OCI-LY3 (cell line): ENCODE measurements around the gene BACH1.

Source experiments
- H2AFZ ChIP-seq: fragments of 200-600, 300-600 bp; shearing (Covaris generic); 2 replicates; pipeline ENCODE4 v1.6.0; 2014; ENCODE audit warnings: antibody characterized with exemption, low read depth, low read length
- H3K27ac ChIP-seq: fragments of 200-600, 300-600 bp; sonication (generic); 2 replicates; pipeline ENCODE4 v1.5.1; 2014; ENCODE audit warnings: mild to moderate bottlenecking, low read length, moderate library complexity, mixed read lengths
- H3K27me3 ChIP-seq: fragments of 200-600, 300-600 bp; sonication (generic); 2 replicates; pipeline ENCODE4 v1.6.1; 2014; ENCODE audit warnings: low read depth, low read length, mixed read lengths
- H3K36me3 ChIP-seq: fragments of 200-600, 300-600 bp; sonication (generic); replicated peaks from 2 replicates; pipeline ENCODE3; 2014; ENCODE audit warnings: low read depth, low read length, mixed read lengths
- H3K4me1 ChIP-seq: fragments of 300-600, 200-600 bp; sonication (generic); 2 replicates; pipeline ENCODE4 v1.6.1; 2014; ENCODE audit warnings: low read length, mixed read lengths
- H3K4me2 ChIP-seq: fragments of 200-600, 300-600 bp; sonication (generic); 2 replicates; pipeline ENCODE4 v1.6.1; 2014; ENCODE audit warnings: low read length, mixed read lengths
- H3K4me3 ChIP-seq: fragments of 300-600, 200-600 bp; sonication (generic); 2 replicates; pipeline ENCODE4 v1.5.1; 2014; ENCODE audit warnings: antibody characterized with exemption, mild to moderate bottlenecking, low read length, moderate library complexity
- H3K79me2 ChIP-seq: fragments of 300-600, 200-600 bp; shearing (Covaris generic); 2 replicates; pipeline ENCODE4 v1.6.1; 2014; ENCODE audit warnings: mild to moderate bottlenecking, low read length, mixed read lengths
- H3K9ac ChIP-seq: fragments of 300-600, 200-600 bp; shearing (Covaris generic); 2 replicates; pipeline ENCODE4 v1.6.0; 2014; ENCODE audit warnings: mild to moderate bottlenecking, low read length, moderate library complexity
- H3K9me3 ChIP-seq: fragments of 200-600, 300-600 bp; shearing (Covaris generic); 2 replicates; pipeline ENCODE4 v1.6.1; 2014; ENCODE audit warnings: low read length, mixed read lengths; ENCODE audit not compliant: insufficient read depth
- H4K20me1 ChIP-seq: fragments of 200-600, 300-600 bp; sonication (generic); 2 replicates; pipeline ENCODE4 v1.6.1; 2016; ENCODE audit warnings: low read length, mixed read lengths; ENCODE audit not compliant: insufficient read depth
- EZH2phosphoT487 ChIP-seq: fragments of 200-600 bp; shearing (Covaris generic); IDR thresholded peaks from 2 replicates; pipeline ENCODE4 v1.6.1; 2018; ENCODE audit warnings: antibody characterized with exemption, mixed run types, low read depth
- TF ChIP-seq, protein P1 (sequence below): fragments of 200-600, 300-600 bp; sonication (generic); IDR thresholded peaks from 2 replicates; pipeline ENCODE4 v1.5.1; 2014; ENCODE audit warnings: antibody characterized with exemption, low read length, low read depth

Gene BACH1

GRCh38 chr21:29302359-29302875 is 3.7 kb downstream of the BACH1 start:
- Histone ChIP-seq H3K79me2 (peaks cover 87% of the 10 kb centered on the region), H3K27ac (no peak overlapping the region), H3K9ac (0 out of 2 replicates have a peak overlapping the region, but pooled peaks have one; percentile 23), H3K36me3 (peaks cover 25% of the 10 kb centered on the region), H3K9me3 (no peaks in the 10 kb centered on the region), H4K20me1 (peaks cover 67% of the 10 kb centered on the region), H2AFZ (no peak overlapping the region), H3K4me2 (peak overlapping the region; percentile 86), H3K4me1 (peaks cover 58% of the 10 kb centered on the region), H3K4me3 (peak overlapping the region; percentile 93), H3K27me3 (no peaks in the 10 kb centered on the region)
- TF ChIP-seq, protein P1, sequence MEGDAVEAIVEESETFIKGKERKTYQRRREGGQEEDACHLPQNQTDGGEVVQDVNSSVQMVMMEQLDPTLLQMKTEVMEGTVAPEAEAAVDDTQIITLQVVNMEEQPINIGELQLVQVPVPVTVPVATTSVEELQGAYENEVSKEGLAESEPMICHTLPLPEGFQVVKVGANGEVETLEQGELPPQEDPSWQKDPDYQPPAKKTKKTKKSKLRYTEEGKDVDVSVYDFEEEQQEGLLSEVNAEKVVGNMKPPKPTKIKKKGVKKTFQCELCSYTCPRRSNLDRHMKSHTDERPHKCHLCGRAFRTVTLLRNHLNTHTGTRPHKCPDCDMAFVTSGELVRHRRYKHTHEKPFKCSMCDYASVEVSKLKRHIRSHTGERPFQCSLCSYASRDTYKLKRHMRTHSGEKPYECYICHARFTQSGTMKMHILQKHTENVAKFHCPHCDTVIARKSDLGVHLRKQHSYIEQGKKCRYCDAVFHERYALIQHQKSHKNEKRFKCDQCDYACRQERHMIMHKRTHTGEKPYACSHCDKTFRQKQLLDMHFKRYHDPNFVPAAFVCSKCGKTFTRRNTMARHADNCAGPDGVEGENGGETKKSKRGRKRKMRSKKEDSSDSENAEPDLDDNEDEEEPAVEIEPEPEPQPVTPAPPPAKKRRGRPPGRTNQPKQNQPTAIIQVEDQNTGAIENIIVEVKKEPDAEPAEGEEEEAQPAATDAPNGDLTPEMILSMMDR, result no peak
- TF ChIP-seq EZH2phosphoT487, result no peak

GRCh38 chr21:29303288-29303687 is 4.6 kb downstream of the BACH1 start:
- Histone ChIP-seq H2AFZ (no peak overlapping the region), H3K27ac (no peak overlapping the region), H3K27me3 (no peaks in the 10 kb centered on the region), H3K4me1 (peaks cover 57% of the 10 kb centered on the region), H3K4me3 (0 out of 2 replicates have a peak overlapping the region, but pooled peaks have one; percentile 93), H3K4me2 (peak overlapping the region; percentile 86; the same call in 1 of the 2 replicates), H4K20me1 (peaks cover 75% of the 10 kb centered on the region), H3K79me2 (peaks cover 96% of the 10 kb centered on the region), H3K9me3 (no peaks in the 10 kb centered on the region), H3K9ac (no peak overlapping the region), H3K36me3 (peaks cover 17% of the 10 kb centered on the region)
- TF ChIP-seq EZH2phosphoT487, result no peak
- TF ChIP-seq, protein P1, result no peak

DNA sequence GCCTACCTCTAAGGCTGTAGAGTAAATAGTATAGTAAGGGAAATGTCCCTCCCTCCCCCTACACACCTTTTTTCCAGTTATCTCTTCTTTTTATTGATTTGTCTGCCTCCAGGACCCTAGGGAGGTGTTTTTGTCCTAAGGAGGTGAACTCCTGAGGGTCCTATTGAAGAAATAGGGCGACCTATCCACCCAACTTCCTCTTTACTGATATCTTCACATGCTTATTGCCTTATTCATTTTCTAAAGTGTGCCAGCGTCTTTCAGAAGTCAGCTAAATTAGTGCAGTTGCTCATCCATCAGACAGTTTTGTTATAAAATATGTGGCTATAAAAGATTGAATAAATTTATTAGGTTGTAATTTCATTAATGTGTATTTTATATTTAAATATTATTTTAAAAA is 5.9 kb downstream of the BACH1 start:
- H3K79me2 ChIP-seq, result peaks cover 100% of the 10 kb centered on the region
- H2AFZ ChIP-seq, result no peak overlapping the region
- H3K27me3 ChIP-seq, result no peaks in the 10 kb centered on the region
- no peak overlapping the region for H3K9ac ChIP-seq
- H3K36me3 ChIP-seq, result peaks cover 15% of the 10 kb centered on the region
- H3K27ac ChIP-seq, result no peak overlapping the region
- no peaks in the 10 kb centered on the region for H3K9me3 ChIP-seq
- peaks cover 88% of the 10 kb centered on the region for H4K20me1 ChIP-seq
- peak overlapping the region; percentile 7; the same call in 1 of the 2 replicates for H3K4me2 ChIP-seq
- no peak overlapping the region for H3K4me3 ChIP-seq
- peaks cover 56% of the 10 kb centered on the region for H3K4me1 ChIP-seq
- TF ChIP-seq, protein P1, result no peak
- no peak for TF ChIP-seq EZH2phosphoT487

DNA sequence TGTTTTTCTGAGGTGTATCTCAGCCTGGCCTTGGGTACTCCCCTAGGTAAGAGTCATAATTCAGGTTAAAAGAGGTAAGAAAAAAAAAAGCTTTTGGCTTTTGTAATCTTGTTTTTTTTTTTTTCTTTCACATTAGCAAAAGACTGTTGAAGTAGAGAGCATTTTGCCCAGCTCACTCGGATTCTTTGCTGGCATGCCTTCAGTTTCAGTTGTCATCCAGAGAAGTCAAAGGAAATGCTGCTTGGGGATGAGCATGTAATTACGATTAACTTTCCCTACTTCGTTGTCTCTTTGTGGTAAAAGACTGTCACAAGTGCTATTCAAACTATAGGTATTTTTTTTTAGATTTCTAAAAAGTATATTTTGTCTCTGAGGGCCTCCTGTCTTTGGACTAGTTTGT is 6.3 kb downstream of the BACH1 start:
- Histone ChIP-seq H2AFZ (no peak overlapping the region), H3K4me2 (no peak overlapping the region), H3K79me2 (peaks cover 100% of the 10 kb centered on the region), H3K4me1 (peaks cover 56% of the 10 kb centered on the region), H3K36me3 (peaks cover 13% of the 10 kb centered on the region), H3K9ac (no peak overlapping the region), H3K27ac (no peak overlapping the region), H3K4me3 (no peak overlapping the region), H4K20me1 (peaks cover 92% of the 10 kb centered on the region), H3K27me3 (no peaks in the 10 kb centered on the region), H3K9me3 (no peaks in the 10 kb centered on the region)
- TF ChIP-seq, protein P1, result no peak
- TF ChIP-seq EZH2phosphoT487, result no peak
